Activated CD8-positive, alpha-beta T cell treated with anti-CD3 and anti-CD28 coated beads for 36 hours (primary cell): ENCODE measurements around the gene ANKRD55. TPM values are rescaled to one million over a fixed set of nuclear protein-coding genes. Genes with fewer than 3 reads are reported as not detected.
A peak's percentile ranks its signal among the peaks of the same experiment; 100 is the strongest.
"Not testable (repeated sequence)": the region's sequence is repeated elsewhere in the genome, so short reads cannot be mapped to it uniquely, and the experiment has no call there.

ENCODE experiments used
- ATAC-seq: fragments of 200-7000 bp; cut with Tn5 transposase; one replicate; pipeline ENCODE4 v1.10.0; 2021; ENCODE audit warnings: mild to moderate bottlenecking, moderate library complexity
- CTCF ChIA-PET: fragments of 350-600 bp; sonication (Branson Sonifier 250); formaldehyde crosslinking; loops from one replicate; lab custom pipeline; 2021; ENCODE audit warnings: antibody characterized with exemption; lab: Charles Lee
- POLR2A ChIA-PET: fragments of 350-600 bp; sonication (Branson Sonifier 250); formaldehyde crosslinking; loops from one replicate; lab custom pipeline; 2021; ENCODE audit warnings: antibody characterized with exemption; lab: Charles Lee
- DNase-seq: peaks from one replicate; pipeline ENCODE4 v3.0.0-alpha.2; 2020
- H3K27ac Mint-ChIP-seq: one replicate; pipeline ENCODE4 v1.8.0; 2021; ENCODE audit warnings: mild to moderate bottlenecking, mixed read lengths
- H3K27me3 Mint-ChIP-seq: one replicate; pipeline ENCODE4 v1.8.0; 2021; ENCODE audit warnings: mixed read lengths
- H3K36me3 Mint-ChIP-seq: one replicate; pipeline ENCODE4 v1.8.0; 2021; ENCODE audit warnings: low read depth, mixed read lengths
- H3K4me1 Mint-ChIP-seq: one replicate; pipeline ENCODE4 v1.8.0; 2021; ENCODE audit warnings: low read depth, mixed read lengths
- H3K4me3 Mint-ChIP-seq: one replicate; pipeline ENCODE4 v1.8.0; 2021; ENCODE audit warnings: mild to moderate bottlenecking, moderate library complexity, mixed read lengths
- H3K9me3 Mint-ChIP-seq: one replicate; pipeline ENCODE4 v1.8.0; 2021; ENCODE audit warnings: mixed read lengths
- CTCF ChIP-seq: fragments of 200-600 bp; IDR thresholded peaks from one replicate; pipeline ENCODE4 v1.8.0; 2022; ENCODE audit warnings: antibody characterized with exemption, mild to moderate bottlenecking
- intact Hi-C: fragments of 100-400 bp; cut with micrococcal nuclease; formaldehyde crosslinking; loops from one replicate; pipeline ENCODE4 v1.10.0; 2022
- total RNA-seq, 2 experiments: library from RNA; stranded (reverse); gene quantifications; one replicate each; pipeline ENCODE4 v1.2.3, GENCODE V29; 2021

ANKRD55 gene
- total RNA-seq, 2 experiments from 2014 or later: not detected

GRCh38 chr5:56253924-56254323 is 20.8 kb upstream of the ANKRD55 start:
- CTCF ChIA-PET: interaction anchor here (0.8 kb wide), 1 partner anchor 646 kb away, joined by 3 read pairs; no protein-coding TSS in a partner anchor
- Mint-ChIP-seq H3K36me3 (no peaks in the 10 kb centered on the region), H3K4me1 (no peaks in the 10 kb centered on the region), H3K9me3 (peaks cover 1% of the 10 kb centered on the region), H3K27ac (no peak overlapping the region), H3K4me3 (no peak overlapping the region), H3K27me3 (no peaks in the 10 kb centered on the region)
- intact Hi-C loops: no loop called here
- TF ChIP-seq CTCF: no peak
- POLR2A ChIA-PET: no interaction called here
- no peak for DNase-seq
- ATAC-seq: no peak

GRCh38 chr5:56253126-56253525 is 20.0 kb upstream of the ANKRD55 start:
- no peak for TF ChIP-seq CTCF
- Mint-ChIP-seq H3K9me3 (peaks cover 3% of the 10 kb centered on the region), H3K27ac (no peak overlapping the region), H3K27me3 (no peaks in the 10 kb centered on the region), H3K4me3 (no peak overlapping the region), H3K36me3 (no peaks in the 10 kb centered on the region), H3K4me1 (no peaks in the 10 kb centered on the region)
- POLR2A ChIA-PET: no interaction called here
- no peak for DNase-seq
- no peak for ATAC-seq
- CTCF ChIA-PET: interaction anchor here (0.8 to 1.2 kb wide), 2 partner anchors 10 to 647 kb away, joined by 3 to 4 read pairs; no protein-coding TSS in a partner anchor
- intact Hi-C loops: no loop called here

GRCh38 chr5:56251918-56252553 is 18.9 kb upstream of the ANKRD55 start:
- ATAC-seq: no peak
- H3K36me3 Mint-ChIP-seq: no peaks in the 10 kb centered on the region
- CTCF ChIA-PET: interaction anchor here (0.7 to 1.2 kb wide), 2 partner anchors 17 to 51 kb away, joined by 3 read pairs; no protein-coding TSS in a partner anchor

GRCh38 chr5:56251440-56251839 is 18.3 kb upstream of the ANKRD55 start:
- POLR2A ChIA-PET: no interaction called here
- TF ChIP-seq CTCF: no peak

More at GRCh38 chr5:56251918-56252553, 18.9 kb upstream of the ANKRD55 start:
- no peak for TF ChIP-seq CTCF
- intact Hi-C loops: no loop called here
- peaks cover 3% of the 10 kb centered on the region for H3K9me3 Mint-ChIP-seq
- no peaks in the 10 kb centered on the region for H3K27me3 Mint-ChIP-seq
- no peaks in the 10 kb centered on the region for H3K4me1 Mint-ChIP-seq
- POLR2A ChIA-PET: no interaction called here
- no peak for DNase-seq
- H3K4me3 Mint-ChIP-seq: no peak overlapping the region
- H3K27ac Mint-ChIP-seq: no peak overlapping the region

GRCh38 chr5:56250011-56250410 is 16.9 kb upstream of the ANKRD55 start:
- Mint-ChIP-seq H3K9me3 (peaks cover 3% of the 10 kb centered on the region), H3K4me1 (no peaks in the 10 kb centered on the region), H3K4me3 (no peak overlapping the region), H3K36me3 (no peaks in the 10 kb centered on the region), H3K27ac (no peak overlapping the region), H3K27me3 (no peaks in the 10 kb centered on the region)
- CTCF ChIA-PET: interaction anchor here (1.1 kb wide), 1 partner anchor 315 kb away, joined by 5 read pairs; no protein-coding TSS in a partner anchor
- POLR2A ChIA-PET: no interaction called here
- no peak for DNase-seq
- intact Hi-C loops: no loop called here
- ATAC-seq: no peak
- no peak for TF ChIP-seq CTCF

More at GRCh38 chr5:56251440-56251839, 18.3 kb upstream of the ANKRD55 start:
- intact Hi-C loops: no loop called here
- DNase-seq (no peak), ATAC-seq (no peak)
- CTCF ChIA-PET: interaction anchor here (1.2 kb wide), 1 partner anchor 18 kb away, joined by 3 read pairs; no protein-coding TSS in a partner anchor
- H3K27ac Mint-ChIP-seq: no peak overlapping the region
- H3K27me3 Mint-ChIP-seq: no peaks in the 10 kb centered on the region
- H3K36me3 Mint-ChIP-seq: no peaks in the 10 kb centered on the region
- no peaks in the 10 kb centered on the region for H3K4me1 Mint-ChIP-seq
- no peak overlapping the region for H3K4me3 Mint-ChIP-seq
- peaks cover 3% of the 10 kb centered on the region for H3K9me3 Mint-ChIP-seq

- H3K27ac Mint-ChIP-seq, intact Hi-C loops, H3K36me3 Mint-ChIP-seq, H3K4me1 Mint-ChIP-seq, H3K4me3 Mint-ChIP-seq, H3K9me3 Mint-ChIP-seq, ATAC-seq, POLR2A ChIA-PET, H3K27me3 Mint-ChIP-seq: not testable (repeated sequence)
- CTCF ChIA-PET: interaction anchor here (1.1 kb wide), 1 partner anchor 314 kb away, joined by 5 read pairs; no protein-coding TSS in a partner anchor
- DNase-seq: peak; percentile 3
Observed at GRCh38 chr5:56249085-56249484, 16.0 kb upstream of the ANKRD55 start.
